Islet of Langerhans (tissue), 1 donor: ENCODE measurements around the gene EEF1G.
"Not testable (repeated sequence)": the region's sequence is repeated elsewhere in the genome, so short reads cannot be mapped to it uniquely, and the experiment has no call there.

Source experiments
- FAIRE-seq: peaks from one replicate; lab custom pipeline; 2011; peaks lifted over from hg19 to GRCh38; lab: Jason Lieb, UNC

EEF1G gene

GRCh38 chr11:62573592-62574362 lies at the start of gene EEF1G:
TSS of gene EEF1G (minus strand) at chr11:62573891. CDS start at chr11:62573842, 49 bp downstream.
- FAIRE-seq = no peak

- no peak for FAIRE-seq
These were observed 48.9 kb upstream of the EEF1G start for GRCh38 chr11:62622476-62623089.

DNA sequence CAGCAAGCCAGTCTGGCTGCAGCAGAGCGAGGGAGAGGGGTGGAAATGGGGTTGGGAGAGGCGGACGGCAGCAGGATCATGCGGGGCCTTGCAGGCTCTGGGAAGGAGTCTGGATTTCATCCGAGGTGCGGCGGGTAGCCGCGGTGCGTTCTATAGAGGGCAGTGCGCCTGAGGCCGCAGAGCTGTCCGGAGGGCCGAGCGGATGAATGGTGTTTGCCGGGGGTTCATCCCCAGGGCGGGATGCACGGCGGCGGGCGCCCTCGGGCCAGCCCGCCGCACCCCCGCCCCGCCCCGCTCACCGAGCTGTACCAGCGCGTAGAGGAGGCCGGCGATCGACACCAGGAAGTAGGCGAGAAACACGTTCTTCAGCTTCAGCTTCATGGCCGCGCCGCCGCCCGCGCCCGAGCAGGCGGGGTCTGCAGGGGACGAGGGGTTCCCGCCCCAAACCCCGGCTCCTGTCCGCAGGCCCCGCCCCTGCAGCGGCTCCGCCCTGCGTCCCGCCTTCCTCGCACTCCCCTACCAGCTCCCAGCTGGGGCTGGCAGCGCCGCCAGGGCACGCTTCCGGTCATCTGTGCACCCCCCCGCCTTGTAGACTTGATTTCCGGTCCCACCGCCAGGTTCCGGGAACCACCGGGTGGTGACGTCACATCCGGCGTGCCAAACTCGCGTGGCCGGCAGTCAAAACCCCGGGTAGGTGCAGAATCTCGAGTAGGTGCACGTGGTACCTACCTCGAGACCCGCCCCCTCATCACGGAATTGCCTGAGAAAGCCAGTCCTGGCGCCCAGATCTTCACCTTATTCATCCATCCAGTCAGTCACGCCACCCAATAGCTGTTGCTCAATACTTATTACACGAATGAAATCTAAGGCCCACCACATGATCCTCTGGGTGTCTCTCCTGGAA lies 48.1 kb upstream of the EEF1G start, which contains the start of gene B3GAT3:
B3GAT3 (minus strand) TSS at position 420 of the 904 bp plus-strand sequence; CDS start at position 381, 39 bp downstream.
- peak; percentile 61 for FAIRE-seq

DNA sequence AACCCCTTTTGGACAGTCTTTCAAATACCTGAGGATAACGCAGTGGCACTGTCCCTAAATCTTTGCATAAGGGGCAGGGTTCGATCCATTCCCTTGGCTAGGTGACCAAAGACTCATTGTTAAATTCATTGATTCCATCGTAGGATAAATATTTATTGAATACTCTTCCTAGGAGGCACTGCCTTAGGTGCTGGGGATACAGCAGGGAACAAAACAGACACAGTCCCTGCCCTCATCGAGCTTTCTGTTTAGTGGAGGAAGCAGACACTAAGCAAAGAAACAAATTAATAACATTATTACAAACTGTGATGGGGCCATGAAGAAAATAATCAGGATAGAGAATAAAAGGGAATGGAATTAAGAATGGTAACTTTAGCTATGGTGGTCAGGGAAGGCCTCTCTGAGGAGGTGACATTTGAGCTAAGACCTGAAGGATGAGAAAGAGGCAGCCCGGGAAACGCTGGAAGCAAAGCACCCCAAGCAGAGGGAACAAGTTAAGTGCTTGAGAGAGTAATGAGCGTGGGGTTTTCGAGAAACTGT lies 47.4 kb upstream of the EEF1G start:
- FAIRE-seq = no peak

GRCh38 chr11:62616957-62617356 lies 43.3 kb upstream of the EEF1G start:
- FAIRE-seq = not testable (repeated sequence)

DNA sequence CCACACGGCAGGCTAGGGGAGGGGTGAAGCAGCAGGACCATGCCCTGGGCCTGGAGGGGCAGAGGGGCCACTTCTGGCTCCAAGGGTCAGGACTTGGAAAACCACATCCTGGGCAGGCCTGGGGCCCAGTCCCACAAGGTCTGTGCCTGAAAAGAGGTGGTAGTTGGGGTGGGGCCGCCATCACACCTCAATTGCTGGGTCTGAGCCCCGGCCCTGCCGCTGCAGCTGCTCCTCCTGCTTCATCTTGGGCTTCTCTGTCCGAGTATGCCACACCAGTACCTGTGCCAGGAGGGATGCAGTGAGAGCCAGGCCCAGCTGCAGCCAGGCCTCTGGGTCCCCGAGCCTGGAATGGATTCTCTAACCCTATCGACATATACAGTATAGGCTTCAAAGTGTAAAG lies 41.8 kb upstream of the EEF1G start:
- no peak for FAIRE-seq

GRCh38 chr11:62614275-62614674 lies 40.6 kb upstream of the EEF1G start:
- no peak for FAIRE-seq

DNA sequence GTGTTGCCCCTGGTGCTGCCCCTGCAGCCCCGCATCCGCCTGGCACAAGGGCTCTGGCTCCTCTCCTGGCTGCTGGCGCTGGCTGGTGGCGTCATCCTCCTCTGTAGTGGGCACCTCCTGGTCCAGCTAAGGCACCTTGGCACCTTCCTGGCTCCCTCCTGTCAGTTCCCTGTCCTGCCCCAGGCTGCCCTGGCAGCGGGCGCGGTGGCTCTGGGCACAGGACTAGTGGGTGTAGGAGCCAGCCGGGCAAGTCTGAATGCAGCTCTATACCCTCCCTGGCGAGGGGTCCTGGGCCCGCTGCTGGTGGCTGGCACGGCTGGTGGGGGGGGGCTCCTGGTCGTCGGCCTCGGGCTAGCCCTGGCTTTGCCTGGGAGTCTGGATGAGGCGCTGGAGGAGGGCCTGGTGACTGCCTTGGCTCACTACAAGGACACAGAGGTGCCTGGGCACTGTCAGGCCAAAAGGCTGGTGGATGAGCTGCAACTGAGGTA lies 39.6 kb upstream of the EEF1G start:
- FAIRE-seq = no peak

GRCh38 chr11:62612366-62613290 lies 38.9 kb upstream of the EEF1G start, which contains the start of the genes EML3 and ROM1:
TSS of gene EML3 (minus strand) at chr11:62612775. CDS start at chr11:62612457, 318 bp downstream.
TSS of gene ROM1 (plus strand) at chr11:62613257. CDS start at chr11:62613282, 25 bp downstream.
- FAIRE-seq = no peak

GRCh38 chr11:62611705-62612365 lies 38.1 kb upstream of the EEF1G start:
- FAIRE-seq = no peak

- FAIRE-seq = no peak
These were observed 37.4 kb upstream of the EEF1G start for GRCh38 chr11:62610814-62611704.

GRCh38 chr11:62610403-62610802 lies 36.7 kb upstream of the EEF1G start:
- FAIRE-seq = no peak

GRCh38 chr11:62608776-62609175 lies 35.1 kb upstream of the EEF1G start:
- no peak for FAIRE-seq

- FAIRE-seq = no peak
These were observed 34.0 kb upstream of the EEF1G start for GRCh38 chr11:62607714-62608113.

GRCh38 chr11:62605902-62606301 lies 32.2 kb upstream of the EEF1G start:
- no peak for FAIRE-seq

DNA sequence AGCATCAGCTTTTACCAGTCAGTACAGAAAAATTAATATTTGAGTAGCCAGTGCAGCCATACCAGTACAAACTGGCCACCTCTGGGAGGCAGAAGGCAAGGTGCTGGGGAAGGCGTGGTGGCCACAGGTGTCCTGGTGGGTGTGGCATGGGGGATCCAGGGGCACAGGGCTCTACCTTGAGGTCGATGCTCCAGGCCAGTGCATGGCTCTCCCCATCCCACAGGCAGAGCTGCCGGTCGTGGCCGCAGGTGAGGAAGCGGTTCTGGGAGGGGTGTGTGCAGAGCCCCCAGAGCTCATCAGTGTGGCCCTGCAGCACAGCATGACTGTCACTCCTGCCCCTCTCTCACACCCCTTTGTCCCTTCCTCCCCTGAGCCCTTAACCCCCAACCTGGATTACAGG lies 31.8 kb upstream of the EEF1G start:
- FAIRE-seq = no peak

GRCh38 chr11:62604460-62605120 lies 30.9 kb upstream of the EEF1G start:
- no peak for FAIRE-seq

GRCh38 chr11:62603776-62604299 lies 30.1 kb upstream of the EEF1G start:
- no peak for FAIRE-seq

- FAIRE-seq = no peak
These were observed 29.3 kb upstream of the EEF1G start for GRCh38 chr11:62603072-62603408.
